Astrocyte (in vitro differentiated cells and primary cell): ENCODE measurements around the gene XRCC5. TPM values are rescaled to one million over a fixed set of nuclear protein-coding genes. Genes with fewer than 3 reads are reported as not detected.

Experiments used
- DNase-seq: peaks from one replicate; pipeline ENCODE4 v3.0.0-alpha.2; 2010; ENCODE audit warnings: low read depth
- FAIRE-seq: peaks from 2 replicates; lab custom pipeline; 2011; peaks lifted over from hg19 to GRCh38; lab: Jason Lieb, UNC
- H2AFZ ChIP-seq: 2 replicates; pipeline ENCODE4 v1.6.0; 2012; ENCODE audit warnings: low read depth, low read length, inconsistent platforms
- H3K27ac ChIP-seq: 2 replicates; pipeline ENCODE4 v1.5.1; 2011; ENCODE audit warnings: low read depth, low read length, inconsistent platforms
- H3K27me3 ChIP-seq: 2 replicates; pipeline ENCODE4 v1.6.0; 2011; ENCODE audit warnings: low read length, inconsistent platforms; ENCODE audit not compliant: insufficient read depth
- H3K36me3 ChIP-seq: 2 replicates; pipeline ENCODE4 v1.5.1; 2011; ENCODE audit warnings: low read length, inconsistent platforms; ENCODE audit not compliant: insufficient read depth
- H3K4me1 ChIP-seq: 2 replicates; pipeline ENCODE4 v1.5.1; 2011; ENCODE audit warnings: low read length, inconsistent platforms; ENCODE audit not compliant: insufficient read depth
- H3K4me2 ChIP-seq: 2 replicates; pipeline ENCODE4 v1.6.0; 2012; ENCODE audit warnings: low read length, inconsistent platforms
- H3K4me3 ChIP-seq: 2 replicates; pipeline ENCODE4 v1.5.1; 2011; ENCODE audit warnings: low read depth, mild to moderate bottlenecking, low read length, inconsistent platforms; ENCODE audit not compliant: insufficient read depth
- H3K79me2 ChIP-seq: 2 replicates; pipeline ENCODE4 v1.6.0; 2012; ENCODE audit warnings: mild to moderate bottlenecking, low read length, inconsistent platforms; ENCODE audit not compliant: insufficient read depth
- H3K9ac ChIP-seq: 2 replicates; pipeline ENCODE4 v1.6.0; 2012; ENCODE audit warnings: mild to moderate bottlenecking, low read length, inconsistent platforms
- H3K9me3 ChIP-seq: 2 replicates; pipeline ENCODE4 v1.5.1; 2012; ENCODE audit warnings: low read depth, mild to moderate bottlenecking, low read length, inconsistent platforms; ENCODE audit not compliant: insufficient read depth
- H4K20me1 ChIP-seq: 2 replicates; pipeline ENCODE4 v1.6.0; 2012; ENCODE audit warnings: low read length, inconsistent platforms; ENCODE audit not compliant: insufficient read depth
- H3K27ac Mint-ChIP-seq: one replicate; pipeline ENCODE4 v1.8.0; 2021; ENCODE audit warnings: mild to moderate bottlenecking, mixed read lengths; ENCODE audit not compliant: unreplicated experiment
- H3K27me3 Mint-ChIP-seq: one replicate; pipeline ENCODE4 v1.8.0; 2021; ENCODE audit warnings: low read depth, mixed read lengths; ENCODE audit not compliant: unreplicated experiment
- H3K36me3 Mint-ChIP-seq: one replicate; pipeline ENCODE4 v1.8.0; 2021; ENCODE audit warnings: low read depth, mixed read lengths; ENCODE audit not compliant: unreplicated experiment
- H3K4me1 Mint-ChIP-seq: one replicate; pipeline ENCODE4 v1.8.0; 2021; ENCODE audit warnings: low read depth, mixed read lengths; ENCODE audit not compliant: unreplicated experiment
- H3K4me3 Mint-ChIP-seq: one replicate; pipeline ENCODE4 v1.8.0; 2021; ENCODE audit warnings: mild to moderate bottlenecking, moderate library complexity, mixed read lengths; ENCODE audit not compliant: unreplicated experiment
- H3K9me3 Mint-ChIP-seq: one replicate; pipeline ENCODE4 v1.8.0; 2021; ENCODE audit warnings: mild to moderate bottlenecking, mixed read lengths; ENCODE audit not compliant: unreplicated experiment
- EZH2 ChIP-seq: IDR thresholded peaks from 2 replicates; pipeline ENCODE4 v1.6.1; 2012; ENCODE audit warnings: mild to moderate bottlenecking, low read length, inconsistent platforms; ENCODE audit not compliant: insufficient read depth
- total RNA-seq: library from RNA; stranded (reverse); gene quantifications from 2 replicates; pipeline ENCODE4 v1.2.1, GENCODE V29; 2021
- TF ChIP-seq, protein P1 (sequence below): IDR thresholded peaks from 2 replicates; pipeline ENCODE4 v1.5.1; 2011; ENCODE audit warnings: low read depth, mild to moderate bottlenecking, inconsistent platforms, low read length, moderate library complexity; ENCODE audit not compliant: insufficient read depth

XRCC5 gene
- total RNA-seq, 1 donor from 2014 or later, result 249 TPM

DNA sequence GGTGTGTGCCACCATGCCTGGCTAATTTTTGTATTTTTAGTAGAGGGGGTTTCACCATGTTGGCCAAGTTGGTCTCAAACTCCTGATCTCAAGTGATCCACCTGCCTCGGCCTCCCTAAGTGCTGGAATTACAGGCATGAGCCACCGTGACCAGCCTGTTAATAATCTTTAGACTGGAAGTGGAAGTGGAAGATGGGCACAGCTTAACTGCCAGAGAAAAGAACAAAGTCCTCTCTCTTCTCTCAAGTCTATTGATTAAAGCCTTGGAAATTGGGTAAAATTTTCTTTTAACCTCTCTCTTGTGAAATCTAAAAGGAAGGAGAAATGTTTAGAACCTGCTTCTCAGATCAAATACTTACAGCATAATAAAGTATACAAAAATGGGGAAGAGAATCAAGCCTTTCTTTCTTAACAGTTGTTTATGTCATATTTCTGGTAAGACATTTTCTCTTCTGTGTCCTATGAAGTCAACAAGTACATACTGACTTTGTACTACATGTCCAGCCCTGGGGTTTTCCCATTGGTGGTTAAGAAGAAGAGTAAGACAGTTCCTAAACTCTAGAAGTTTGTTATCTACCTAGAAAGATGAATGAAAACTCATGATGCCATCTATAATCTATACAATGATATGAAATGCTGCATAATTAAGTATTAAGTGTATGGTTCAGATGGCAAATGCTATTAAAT is 22.8 kb upstream of the XRCC5 start:
- Histone ChIP-seq H4K20me1 (no peaks in the 10 kb centered on the region), H3K27ac (no peak overlapping the region), H3K9ac (no peak overlapping the region), H2AFZ (no peak overlapping the region), H3K36me3 (no peaks in the 10 kb centered on the region), H3K27me3 (no peaks in the 10 kb centered on the region), H3K4me2 (no peak overlapping the region), H3K4me3 (no peak overlapping the region), H3K4me1 (peaks cover 28% of the 10 kb centered on the region), H3K79me2 (no peaks in the 10 kb centered on the region), H3K9me3 (no peaks in the 10 kb centered on the region)
- DNase-seq, result no peak
- no peak for FAIRE-seq
- Mint-ChIP-seq H3K27me3 (no peaks in the 10 kb centered on the region), H3K36me3 (peaks cover 14% of the 10 kb centered on the region), H3K9me3 (peaks cover 8% of the 10 kb centered on the region), H3K4me3 (no peak overlapping the region), H3K27ac (no peak overlapping the region), H3K4me1 (peaks cover 40% of the 10 kb centered on the region)
- no peak for TF ChIP-seq EZH2
- TF ChIP-seq, protein P1, sequence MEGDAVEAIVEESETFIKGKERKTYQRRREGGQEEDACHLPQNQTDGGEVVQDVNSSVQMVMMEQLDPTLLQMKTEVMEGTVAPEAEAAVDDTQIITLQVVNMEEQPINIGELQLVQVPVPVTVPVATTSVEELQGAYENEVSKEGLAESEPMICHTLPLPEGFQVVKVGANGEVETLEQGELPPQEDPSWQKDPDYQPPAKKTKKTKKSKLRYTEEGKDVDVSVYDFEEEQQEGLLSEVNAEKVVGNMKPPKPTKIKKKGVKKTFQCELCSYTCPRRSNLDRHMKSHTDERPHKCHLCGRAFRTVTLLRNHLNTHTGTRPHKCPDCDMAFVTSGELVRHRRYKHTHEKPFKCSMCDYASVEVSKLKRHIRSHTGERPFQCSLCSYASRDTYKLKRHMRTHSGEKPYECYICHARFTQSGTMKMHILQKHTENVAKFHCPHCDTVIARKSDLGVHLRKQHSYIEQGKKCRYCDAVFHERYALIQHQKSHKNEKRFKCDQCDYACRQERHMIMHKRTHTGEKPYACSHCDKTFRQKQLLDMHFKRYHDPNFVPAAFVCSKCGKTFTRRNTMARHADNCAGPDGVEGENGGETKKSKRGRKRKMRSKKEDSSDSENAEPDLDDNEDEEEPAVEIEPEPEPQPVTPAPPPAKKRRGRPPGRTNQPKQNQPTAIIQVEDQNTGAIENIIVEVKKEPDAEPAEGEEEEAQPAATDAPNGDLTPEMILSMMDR, result no peak

DNA sequence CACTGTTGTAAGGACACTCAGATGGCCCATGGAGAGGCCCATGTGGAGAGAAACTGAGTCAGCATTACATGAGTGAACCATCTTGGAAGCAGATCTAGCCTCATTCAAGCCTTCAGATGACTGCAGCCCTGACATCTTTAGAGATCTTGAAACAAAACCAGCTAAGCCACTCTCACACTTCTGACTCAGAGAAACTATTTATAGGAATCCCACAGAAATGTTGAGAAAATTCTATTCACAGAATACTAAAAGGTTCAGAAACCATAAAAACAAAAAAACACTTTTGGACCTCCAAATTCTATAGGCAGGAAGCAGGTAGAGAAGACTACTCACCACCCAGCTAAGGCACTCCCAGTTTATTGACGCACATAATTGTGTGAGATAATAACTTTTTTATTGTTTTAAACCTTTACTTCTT is 18.8 kb upstream of the XRCC5 start:
- H3K4me1 Mint-ChIP-seq, result peaks cover 12% of the 10 kb centered on the region
- H3K36me3 Mint-ChIP-seq, result peaks cover 14% of the 10 kb centered on the region
- peaks cover 8% of the 10 kb centered on the region for H3K9me3 Mint-ChIP-seq
- Histone ChIP-seq H2AFZ (no peak overlapping the region), H3K27me3 (no peaks in the 10 kb centered on the region), H4K20me1 (no peaks in the 10 kb centered on the region), H3K9ac (no peak overlapping the region), H3K4me2 (no peak overlapping the region), H3K9me3 (no peaks in the 10 kb centered on the region), H3K79me2 (no peaks in the 10 kb centered on the region), H3K36me3 (no peaks in the 10 kb centered on the region), H3K27ac (no peak overlapping the region), H3K4me3 (no peak overlapping the region), H3K4me1 (peaks cover 2% of the 10 kb centered on the region)
- H3K4me3 Mint-ChIP-seq, result no peak overlapping the region
- DNase-seq, result peak; percentile 60
- H3K27me3 Mint-ChIP-seq, result no peaks in the 10 kb centered on the region
- no peak for TF ChIP-seq EZH2
- TF ChIP-seq, protein P1, result no peak
- peak overlapping the region; percentile 74 for H3K27ac Mint-ChIP-seq
- no peak for FAIRE-seq

DNA sequence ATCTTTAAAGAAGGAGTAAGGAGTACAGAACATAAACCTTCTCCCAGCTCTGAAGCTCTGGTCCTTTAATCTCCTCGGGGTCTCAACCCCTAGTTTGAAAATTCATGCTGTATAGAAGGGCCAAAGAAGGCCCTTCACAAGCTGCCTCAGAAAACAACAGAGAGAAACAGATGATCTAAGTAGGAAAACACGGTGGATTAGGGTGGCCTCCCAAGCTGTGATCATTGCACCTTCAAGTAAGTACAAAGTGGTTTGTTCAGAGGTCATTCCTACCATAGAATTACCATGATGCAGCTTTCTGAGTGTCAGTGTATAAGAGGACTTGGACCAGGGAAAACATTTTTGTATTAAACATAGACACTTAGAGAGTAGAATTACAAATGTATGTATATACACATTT is 16.5 kb upstream of the XRCC5 start:
- Histone ChIP-seq H3K4me1 (peaks cover 2% of the 10 kb centered on the region), H3K4me3 (no peak overlapping the region), H4K20me1 (no peaks in the 10 kb centered on the region), H3K9ac (no peak overlapping the region), H3K36me3 (no peaks in the 10 kb centered on the region), H3K27me3 (no peaks in the 10 kb centered on the region), H3K9me3 (no peaks in the 10 kb centered on the region), H3K79me2 (no peaks in the 10 kb centered on the region), H2AFZ (no peak overlapping the region), H3K4me2 (no peak overlapping the region), H3K27ac (no peak overlapping the region)
- Mint-ChIP-seq H3K27ac (no peak overlapping the region), H3K9me3 (peaks cover 8% of the 10 kb centered on the region), H3K4me3 (no peak overlapping the region), H3K27me3 (no peaks in the 10 kb centered on the region), H3K36me3 (peaks cover 21% of the 10 kb centered on the region), H3K4me1 (peaks cover 11% of the 10 kb centered on the region)
- TF ChIP-seq, protein P1, result no peak
- TF ChIP-seq EZH2, result no peak
- DNase-seq (no peak), FAIRE-seq (no peak)
